SK-N-SH (cell line): ENCODE results near the gene ZFAND2A.
"Not testable (repeated sequence)": the region's sequence is repeated elsewhere in the genome, so short reads cannot be mapped to it uniquely, and the experiment has no call there.

Source experiments
- CTCF ChIP-seq: fragments of 200-600 bp; sonication (generic); IDR thresholded peaks from 2 replicates; pipeline ENCODE4 v1.6.1; 2017; ENCODE audit warnings: antibody characterized with exemption, mild to moderate bottlenecking, moderate library complexity
- ELF1 ChIP-seq: IDR thresholded peaks from 2 replicates; pipeline ENCODE4 v1.4.0; 2012
- EP300 ChIP-seq, 2 experiments: IDR thresholded peaks; 2 replicates each; pipeline versions ENCODE4 v1.4.0 to v1.6.1; 2012; ENCODE audit warnings: borderline replicate concordance in 1 of 2, low read depth in 1 of 2, low read length in 1 of 2
- JUND ChIP-seq: IDR thresholded peaks from 2 replicates; pipeline ENCODE4 v1.4.0; 2012
- MEF2A ChIP-seq: IDR thresholded peaks from 2 replicates; pipeline ENCODE4 v1.4.0; 2012; ENCODE audit warnings: low read depth, borderline replicate concordance
- POLR2AphosphoS5 ChIP-seq: IDR thresholded peaks from 2 replicates; pipeline ENCODE4 v1.6.1; 2012; ENCODE audit warnings: low read depth, low read length
- RFX5 ChIP-seq: IDR thresholded peaks from 2 replicates; pipeline ENCODE4 v1.6.1; 2012; ENCODE audit warnings: mild to moderate bottlenecking, improper control_type of control experiment, low read length
- SMC3 ChIP-seq: IDR thresholded peaks from 2 replicates; pipeline ENCODE4 v1.6.1; 2012; ENCODE audit warnings: low read depth, low read length, improper control_type of control experiment
- TAF1 ChIP-seq: IDR thresholded peaks from 2 replicates; pipeline ENCODE4 v1.6.1; 2012; ENCODE audit warnings: low read depth, mild to moderate bottlenecking, low read length, moderate library complexity, borderline replicate concordance
- TEAD4 ChIP-seq: IDR thresholded peaks from 2 replicates; pipeline ENCODE4 v1.4.0; 2012; ENCODE audit warnings: mild to moderate bottlenecking, borderline replicate concordance; ENCODE audit not compliant: insufficient read depth
- USF2 ChIP-seq: fragments of 150-350 bp; IDR thresholded peaks from 2 replicates; pipeline ENCODE4 v1.6.1; 2017; ENCODE audit warnings: antibody characterized with exemption, low read length, low read depth, borderline replicate concordance
- YY1 ChIP-seq: IDR thresholded peaks from 2 replicates; pipeline ENCODE4 v1.4.0; 2012; ENCODE audit warnings: low read depth, mild to moderate bottlenecking
- ZBTB33 ChIP-seq: IDR thresholded peaks from 2 replicates; pipeline ENCODE4 v1.4.0; 2012; ENCODE audit warnings: low read depth, borderline replicate concordance

GRCh38 chr7:1205742-1206141 is 45.7 kb upstream of the ZFAND2A start:
- TF ChIP-seq ELF1; RFX5; TAF1; CTCF; ZBTB33; MEF2A; TEAD4; JUND; YY1; USF2; SMC3; EP300 (IDR thresholded peaks at IDR 0.05; ENCODE audit: borderline replicate concordance in 1 of 2, low read depth in 1 of 2, low read length in 1 of 2); POLR2AphosphoS5: not testable (repeated sequence)
